DOHH2 (cell line): ENCODE results near the gene PPP2R2B.

Source experiments
- H3F3A ChIP-seq: fragments of 200-600 bp; sonication (generic), shearing (Covaris generic); 2 replicates; pipeline ENCODE4 v1.6.0; 2016; ENCODE audit warnings: antibody characterized with exemption, mild to moderate bottlenecking; ENCODE audit not compliant: control insufficient read depth, insufficient read depth
- H3K27ac ChIP-seq: fragments of 200-600 bp; sonication (generic); 2 replicates; pipeline ENCODE4 v1.5.1; 2014; ENCODE audit warnings: low read depth, mild to moderate bottlenecking, low read length, moderate library complexity
- H3K27me3 ChIP-seq: fragments of 200-600 bp; sonication (generic); 2 replicates; pipeline ENCODE4 v1.6.1; 2014; ENCODE audit warnings: mild to moderate bottlenecking, low read length, mixed read lengths; ENCODE audit not compliant: control insufficient read depth
- H3K36me3 ChIP-seq: fragments of 200-600 bp; sonication (generic); 2 replicates; pipeline ENCODE4 v1.6.1; 2014; ENCODE audit warnings: mild to moderate bottlenecking, low read length, moderate library complexity, mixed read lengths; ENCODE audit not compliant: control insufficient read depth
- H3K4me1 ChIP-seq: fragments of 200-600 bp; sonication (generic); 2 replicates; pipeline ENCODE4 v1.6.1; 2014; ENCODE audit warnings: mild to moderate bottlenecking, low read length, mixed read lengths; ENCODE audit not compliant: control insufficient read depth
- H3K4me2 ChIP-seq: fragments of 200-600 bp; sonication (generic); 2 replicates; pipeline ENCODE4 v1.6.0; 2014; ENCODE audit warnings: mild to moderate bottlenecking, low read length, moderate library complexity
- H3K4me3 ChIP-seq: fragments of 200-600 bp; sonication (generic); 2 replicates; pipeline ENCODE4 v1.5.1; 2014; ENCODE audit warnings: mild to moderate bottlenecking, low read length, mixed read lengths
- H3K79me2 ChIP-seq: fragments of 200-600 bp; sonication (generic); 2 replicates; pipeline ENCODE4 v1.6.1; 2014; ENCODE audit warnings: mild to moderate bottlenecking, low read length, mixed read lengths; ENCODE audit not compliant: control insufficient read depth
- H3K9me2 ChIP-seq: fragments of 200-600 bp; sonication (generic); replicated peaks from 2 replicates; pipeline ENCODE4 v1.6.1; 2014; ENCODE audit warnings: mild to moderate bottlenecking, low read length, mixed read lengths; ENCODE audit not compliant: control insufficient read depth
- H3K9me3 ChIP-seq: fragments of 200-600 bp; sonication (generic); 2 replicates; pipeline ENCODE4 v1.6.1; 2014; ENCODE audit warnings: antibody characterized with exemption, low read length, mixed read lengths; ENCODE audit not compliant: control insufficient read depth, insufficient read depth
- H4K20me1 ChIP-seq: fragments of 200-600 bp; sonication (generic); 2 replicates; pipeline ENCODE4 v1.6.0; 2014; ENCODE audit warnings: low read depth, mild to moderate bottlenecking, antibody characterized with exemption, low read length, moderate library complexity; ENCODE audit not compliant: control insufficient read depth, insufficient read depth
- EZH2phosphoT487 ChIP-seq: fragments of 200-600 bp; sonication (generic); IDR thresholded peaks from 2 replicates; pipeline ENCODE4 v1.6.1; 2017; ENCODE audit warnings: borderline replicate concordance, mild to moderate bottlenecking, antibody characterized with exemption, low read length, moderate library complexity, mixed read lengths
- TF ChIP-seq, protein P1 (sequence below): fragments of 200-600 bp; sonication (generic); IDR thresholded peaks from one replicate; pipeline ENCODE4 v1.5.1; 2014; ENCODE audit warnings: antibody characterized with exemption, mild to moderate bottlenecking, low read depth, low read length; ENCODE audit not compliant: poor library complexity, severe bottlenecking

Gene PPP2R2B

DNA sequence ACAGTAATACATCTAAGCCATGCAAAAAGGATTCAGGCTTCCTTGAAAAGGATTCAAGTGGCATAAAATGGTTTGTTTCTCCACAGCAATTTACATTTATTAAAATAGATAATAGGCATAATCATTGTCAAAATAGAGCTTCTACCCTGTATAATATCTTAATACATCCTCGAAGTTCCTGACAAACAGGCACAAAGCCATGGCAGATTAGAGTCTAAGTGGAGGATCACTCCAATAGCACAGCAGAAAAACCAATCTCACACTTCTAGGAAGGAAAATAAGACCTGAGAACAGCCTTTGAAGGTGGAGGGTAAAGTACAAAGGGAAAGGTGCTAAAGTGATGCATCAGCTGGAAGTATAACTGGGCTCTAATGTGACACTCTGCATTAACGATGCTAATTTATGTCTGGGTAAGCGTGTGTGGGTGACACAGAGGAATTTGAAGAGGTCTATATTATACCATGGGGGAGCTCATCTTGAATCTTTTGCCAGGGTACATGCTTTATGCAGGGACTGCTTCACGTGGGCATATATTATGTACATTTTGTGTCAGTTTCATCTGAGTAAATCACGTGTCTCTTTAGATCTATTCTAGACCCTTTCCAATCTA lies 28.8 kb downstream of the PPP2R2B start:
- Histone ChIP-seq H4K20me1 (no peaks in the 10 kb centered on the region), H3K4me1 (no peaks in the 10 kb centered on the region), H3K4me3 (no peak overlapping the region), H3K36me3 (no peaks in the 10 kb centered on the region), H3K9me3 (no peaks in the 10 kb centered on the region), H3K79me2 (no peaks in the 10 kb centered on the region), H3K9me2 (no peaks in the 10 kb centered on the region), H3F3A (no peaks in the 10 kb centered on the region), H3K27me3 (no peaks in the 10 kb centered on the region), H3K4me2 (no peak overlapping the region), H3K27ac (no peak overlapping the region)
- TF ChIP-seq, protein P1, sequence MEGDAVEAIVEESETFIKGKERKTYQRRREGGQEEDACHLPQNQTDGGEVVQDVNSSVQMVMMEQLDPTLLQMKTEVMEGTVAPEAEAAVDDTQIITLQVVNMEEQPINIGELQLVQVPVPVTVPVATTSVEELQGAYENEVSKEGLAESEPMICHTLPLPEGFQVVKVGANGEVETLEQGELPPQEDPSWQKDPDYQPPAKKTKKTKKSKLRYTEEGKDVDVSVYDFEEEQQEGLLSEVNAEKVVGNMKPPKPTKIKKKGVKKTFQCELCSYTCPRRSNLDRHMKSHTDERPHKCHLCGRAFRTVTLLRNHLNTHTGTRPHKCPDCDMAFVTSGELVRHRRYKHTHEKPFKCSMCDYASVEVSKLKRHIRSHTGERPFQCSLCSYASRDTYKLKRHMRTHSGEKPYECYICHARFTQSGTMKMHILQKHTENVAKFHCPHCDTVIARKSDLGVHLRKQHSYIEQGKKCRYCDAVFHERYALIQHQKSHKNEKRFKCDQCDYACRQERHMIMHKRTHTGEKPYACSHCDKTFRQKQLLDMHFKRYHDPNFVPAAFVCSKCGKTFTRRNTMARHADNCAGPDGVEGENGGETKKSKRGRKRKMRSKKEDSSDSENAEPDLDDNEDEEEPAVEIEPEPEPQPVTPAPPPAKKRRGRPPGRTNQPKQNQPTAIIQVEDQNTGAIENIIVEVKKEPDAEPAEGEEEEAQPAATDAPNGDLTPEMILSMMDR, result no peak
- TF ChIP-seq EZH2phosphoT487, result no peak

DNA sequence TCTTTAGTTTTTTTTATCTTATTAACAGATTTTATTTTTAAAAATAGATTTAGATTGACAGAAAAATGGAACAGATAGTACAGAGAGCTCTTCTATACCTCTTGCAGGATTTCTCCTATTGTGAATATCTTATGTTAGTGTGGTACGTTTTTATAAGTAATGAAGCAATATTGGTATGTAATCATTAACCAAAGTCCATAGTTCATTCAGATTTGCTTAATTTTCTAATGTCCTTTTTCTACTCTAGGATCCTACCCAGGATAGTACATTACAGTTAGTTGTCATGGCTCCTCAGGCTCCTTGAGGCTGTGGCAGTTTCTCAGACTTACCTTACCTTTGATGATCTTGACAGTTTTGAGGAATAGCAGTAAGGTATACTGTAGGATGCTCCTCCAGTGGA lies 30.4 kb downstream of the PPP2R2B start:
- Histone ChIP-seq H3K27me3 (no peaks in the 10 kb centered on the region), H3F3A (no peaks in the 10 kb centered on the region), H3K36me3 (no peaks in the 10 kb centered on the region), H3K4me1 (no peaks in the 10 kb centered on the region), H3K9me2 (no peaks in the 10 kb centered on the region), H4K20me1 (no peaks in the 10 kb centered on the region), H3K4me3 (no peak overlapping the region), H3K27ac (no peak overlapping the region), H3K4me2 (no peak overlapping the region), H3K9me3 (no peaks in the 10 kb centered on the region), H3K79me2 (no peaks in the 10 kb centered on the region)
- TF ChIP-seq, protein P1, result no peak
- no peak for TF ChIP-seq EZH2phosphoT487

DNA sequence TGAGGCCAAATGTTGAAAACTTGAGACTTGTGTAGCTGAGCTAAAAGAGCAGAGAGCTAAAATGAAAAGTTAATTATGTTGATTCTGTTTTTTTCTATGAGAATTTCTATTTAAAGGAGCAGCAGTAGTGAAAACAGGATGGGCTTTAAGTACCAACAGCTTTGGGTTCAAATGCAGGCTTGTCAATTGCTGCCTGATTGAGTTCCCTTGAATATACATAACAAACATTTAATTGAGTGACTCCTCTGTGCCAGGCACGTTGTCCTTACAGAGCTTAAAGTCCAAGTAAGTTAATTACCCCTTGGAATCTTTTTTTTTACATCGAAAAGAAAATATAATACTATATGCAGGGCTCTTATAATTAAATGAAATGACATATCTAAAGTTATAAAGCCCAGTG lies 38.5 kb downstream of the PPP2R2B start:
- H3K36me3 ChIP-seq, result no peaks in the 10 kb centered on the region
- H3K9me3 ChIP-seq, result no peaks in the 10 kb centered on the region
- H3K4me3 ChIP-seq, result no peak overlapping the region

More for the DNA sequence above, 38.5 kb downstream of the PPP2R2B start:
- no peaks in the 10 kb centered on the region for H3K4me1 ChIP-seq
- H3K27me3 ChIP-seq, result no peaks in the 10 kb centered on the region
- no peaks in the 10 kb centered on the region for H3K79me2 ChIP-seq
- H4K20me1 ChIP-seq, result no peaks in the 10 kb centered on the region
- TF ChIP-seq, protein P1, result no peak
- no peak for TF ChIP-seq EZH2phosphoT487
- no peaks in the 10 kb centered on the region for H3K9me2 ChIP-seq
- no peak overlapping the region for H3K27ac ChIP-seq
- H3F3A ChIP-seq, result no peaks in the 10 kb centered on the region
- no peak overlapping the region for H3K4me2 ChIP-seq
